Glomerular visceral epithelial cell (primary cell): ENCODE data around the gene MROH2B.
A peak's percentile ranks its signal among the peaks of the same experiment; 100 is the strongest.

Experiments
- DNase-seq: peaks from one replicate; pipeline ENCODE4 v3.0.0-alpha.2; 2016; ENCODE audit errors: extremely low spot score

Gene MROH2B

DNA sequence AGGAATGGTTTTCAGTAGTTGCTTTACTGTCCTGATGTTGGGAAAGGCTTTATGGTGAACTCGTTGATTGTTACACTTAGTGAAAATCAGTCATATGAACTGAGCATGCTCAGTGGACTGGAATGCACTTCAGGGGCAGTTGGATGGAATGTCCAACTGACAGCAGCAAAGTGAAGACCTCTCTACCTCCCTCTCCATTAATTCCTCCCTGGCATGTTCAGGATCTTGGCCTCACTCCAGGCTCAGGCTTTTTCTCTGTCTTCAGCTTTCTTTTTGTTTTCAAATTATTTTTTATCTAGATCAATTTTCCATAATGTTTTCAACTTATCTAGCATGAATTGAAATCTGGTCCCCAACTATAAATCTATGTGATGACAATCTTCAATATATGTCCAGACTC, at the start of gene MROH2B:
Gene MROH2B, minus strand, starts transcription at position 101 of the 400 bp plus-strand sequence. CDS start 490 bp downstream, outside the sequence.
- no peak for DNase-seq

DNA sequence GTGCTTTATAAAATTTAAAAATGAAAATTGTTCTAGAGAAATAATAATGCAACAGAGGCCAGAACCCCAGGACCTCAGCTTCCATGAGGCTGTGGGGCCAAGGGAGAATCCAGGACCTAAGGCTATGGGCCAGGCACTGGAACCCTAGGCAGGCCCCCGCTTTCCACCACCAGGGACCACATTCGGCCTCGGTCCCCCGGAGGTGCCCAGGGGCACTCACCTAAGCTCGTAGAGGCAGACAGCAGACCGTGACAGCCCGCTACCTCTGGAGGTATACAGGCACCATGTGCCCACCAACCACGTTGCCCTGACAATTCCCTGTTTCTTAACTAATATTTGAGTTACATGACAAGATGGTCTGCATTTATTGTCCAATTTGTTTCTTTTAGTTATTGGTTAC, 49.5 kb upstream of the MROH2B start:
- DNase-seq, result no peak

DNA sequence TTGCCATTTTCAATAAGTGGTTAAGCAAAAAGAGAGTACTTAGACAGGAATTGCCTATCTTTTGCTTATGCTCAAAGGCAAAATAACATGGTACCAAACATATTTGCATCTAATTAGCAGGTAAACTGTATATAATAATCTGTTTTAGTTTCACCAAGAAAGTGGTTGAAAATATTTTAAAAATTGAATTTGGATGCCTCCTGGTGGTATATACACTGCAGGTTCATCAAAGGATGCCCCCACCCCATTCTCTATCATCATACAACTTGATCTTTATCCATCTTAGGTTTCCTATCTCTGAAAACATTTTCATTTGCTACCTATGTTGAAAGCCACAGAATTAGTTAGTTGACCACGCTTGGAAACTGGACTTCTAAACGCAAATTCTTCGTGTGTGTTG, 47.0 kb upstream of the MROH2B start:
- no peak for DNase-seq

DNA sequence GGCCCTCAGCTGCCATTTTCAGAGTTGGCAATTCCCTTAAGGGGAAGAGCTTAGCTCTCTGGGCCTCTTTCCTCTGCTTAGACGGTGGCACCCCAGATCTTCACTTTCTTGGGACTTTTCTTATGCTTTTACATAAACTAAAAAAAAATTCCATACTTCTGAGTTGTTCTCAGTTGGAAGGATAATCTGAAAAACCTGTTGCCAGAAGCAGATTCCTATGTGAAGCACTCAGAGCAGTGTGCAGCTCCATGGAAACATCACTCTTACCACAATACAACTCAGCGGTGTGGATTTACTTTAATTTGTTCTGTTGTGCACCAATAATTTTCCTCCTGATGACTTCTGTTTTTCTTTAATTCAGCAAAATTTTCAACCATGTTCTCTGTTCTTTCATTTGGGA, 44.1 kb upstream of the MROH2B start:
- DNase-seq, result no peak

DNA sequence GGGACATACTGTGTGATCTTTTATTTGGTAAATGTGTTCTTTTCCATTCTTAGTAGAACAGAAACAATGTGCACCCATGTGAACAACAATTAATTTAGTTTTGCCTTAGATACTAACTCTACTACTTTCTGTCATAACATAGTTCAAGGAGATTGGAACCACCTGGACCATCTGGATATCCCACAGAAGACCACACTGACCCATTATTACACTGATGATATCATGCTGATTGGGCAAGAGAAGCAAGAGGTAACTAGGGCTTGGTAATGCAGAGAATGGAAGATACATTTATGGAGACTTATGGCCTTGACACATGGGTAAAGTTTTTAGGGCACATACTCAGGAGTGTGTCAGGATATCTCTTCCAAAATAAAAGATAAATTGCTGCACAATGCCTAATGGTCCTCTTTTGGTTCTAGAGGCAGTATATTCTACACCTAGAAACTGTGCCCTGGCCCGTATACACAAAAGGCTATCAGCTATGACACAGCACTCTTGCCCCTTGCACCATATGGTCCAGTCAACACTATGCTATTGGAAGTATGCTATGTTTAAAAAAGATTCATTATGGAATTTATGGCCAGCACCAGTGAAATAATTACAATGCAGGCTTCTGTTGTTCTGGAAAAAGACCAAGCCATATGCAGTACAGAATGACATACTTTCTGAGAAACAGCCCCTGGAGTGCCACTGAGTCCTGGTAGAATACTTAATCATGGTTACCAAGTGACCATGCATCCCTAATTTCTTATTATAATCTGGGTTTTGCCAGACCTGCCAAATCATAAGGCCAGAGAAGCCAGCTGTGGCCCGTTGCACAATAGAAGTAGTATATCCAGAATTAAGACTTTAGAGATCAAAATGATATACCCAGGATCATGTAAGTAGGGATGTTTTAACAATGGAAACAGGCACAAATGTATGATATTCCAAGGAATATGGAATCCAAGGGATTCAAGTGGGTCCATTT, 41.6 kb upstream of the MROH2B start:
- DNase-seq, result no peak

DNA sequence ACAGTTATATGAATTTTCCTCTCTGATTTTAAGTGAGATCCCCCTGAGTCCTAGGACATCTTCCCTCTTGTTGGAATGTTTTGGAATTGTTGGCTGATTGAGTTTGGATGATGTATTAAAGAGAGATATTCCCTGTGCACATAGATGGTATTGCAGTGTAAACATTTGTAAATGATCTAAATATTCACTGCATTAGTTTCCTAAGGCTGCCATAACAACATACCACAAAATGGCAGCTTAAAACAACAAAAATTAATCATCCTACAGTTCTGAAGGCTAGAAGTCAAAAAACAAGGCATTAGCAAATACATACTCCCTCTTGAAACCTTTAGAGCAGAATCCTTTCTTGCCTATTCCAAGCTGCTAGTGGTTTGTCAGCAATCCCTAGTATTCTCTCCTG, 38.0 kb upstream of the MROH2B start:
- no peak for DNase-seq

DNA sequence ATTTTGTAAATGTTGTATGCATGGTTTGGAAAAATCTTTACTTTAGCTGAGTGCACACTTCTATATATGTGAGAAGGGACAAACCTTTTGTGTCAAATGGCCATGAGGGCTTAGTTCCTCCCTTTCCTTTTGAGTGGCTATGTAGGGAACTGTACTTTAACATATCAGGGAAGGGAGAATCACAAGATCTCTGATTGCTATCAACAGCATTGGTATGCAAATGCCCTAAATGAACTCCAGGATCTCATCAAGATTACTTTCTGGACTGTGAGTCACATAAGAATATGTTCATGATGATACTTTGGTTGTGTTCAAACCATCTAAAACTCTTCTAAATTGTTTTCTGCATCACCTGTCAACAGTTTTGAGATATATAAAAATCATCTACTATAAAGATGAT, 31.2 kb upstream of the MROH2B start:
- DNase-seq, result no peak

DNA sequence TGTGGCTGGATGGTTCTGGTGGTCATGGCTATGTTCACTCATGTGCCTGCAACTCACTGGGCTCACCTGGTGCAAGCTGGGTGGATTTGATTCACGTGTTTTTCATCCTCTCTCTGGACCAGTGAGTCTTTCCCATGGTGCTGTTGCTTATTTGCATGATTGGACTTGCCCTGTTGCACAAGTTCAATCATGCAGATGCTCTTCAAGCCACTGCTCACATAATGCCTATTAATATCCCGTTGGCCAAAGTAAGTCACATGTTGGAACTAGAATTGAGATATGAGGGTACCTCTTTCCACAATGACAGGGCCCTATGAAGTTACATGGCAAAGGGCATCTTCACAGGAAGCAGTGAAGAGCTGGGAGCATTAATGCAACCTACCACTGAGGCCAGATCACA, 26.5 kb upstream of the MROH2B start:
- DNase-seq, result peak; percentile 2

DNA sequence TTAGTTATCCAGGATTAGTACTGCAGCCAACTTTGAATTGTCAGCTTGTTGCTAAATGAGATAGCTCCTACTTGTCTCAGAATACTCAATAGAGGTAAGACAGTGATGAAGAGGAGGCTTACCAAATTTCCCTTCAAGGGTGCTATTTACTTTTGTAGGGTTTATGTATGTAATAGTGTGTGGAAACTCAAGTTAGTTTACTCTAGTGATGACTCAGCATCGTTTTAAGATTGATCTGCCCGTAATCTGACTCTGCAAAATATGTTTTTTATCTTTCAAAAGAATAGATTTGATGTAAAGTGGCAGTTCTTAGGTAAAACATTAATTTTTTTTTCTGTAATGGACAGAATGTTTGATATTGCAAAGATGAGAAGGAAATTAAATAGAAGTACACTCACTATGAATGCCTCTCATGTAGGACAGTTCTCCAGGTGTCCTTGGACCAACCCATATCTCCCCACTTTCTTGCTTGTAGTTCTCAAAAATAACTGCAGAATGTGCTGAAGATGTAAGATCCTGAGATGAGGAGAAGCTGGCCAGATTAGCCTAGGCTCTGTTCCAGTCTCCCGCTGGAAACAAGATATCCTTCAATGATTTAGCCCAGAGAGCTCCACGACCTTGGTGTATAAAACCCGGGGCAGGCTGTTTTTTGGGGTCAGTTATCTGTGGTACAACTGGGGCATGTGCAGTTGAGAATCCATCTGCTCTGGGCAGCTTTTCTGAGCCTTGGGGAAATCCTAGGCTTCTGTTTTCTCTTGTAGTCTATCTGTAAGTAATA, 24.4 kb upstream of the MROH2B start:
- no peak for DNase-seq

DNA sequence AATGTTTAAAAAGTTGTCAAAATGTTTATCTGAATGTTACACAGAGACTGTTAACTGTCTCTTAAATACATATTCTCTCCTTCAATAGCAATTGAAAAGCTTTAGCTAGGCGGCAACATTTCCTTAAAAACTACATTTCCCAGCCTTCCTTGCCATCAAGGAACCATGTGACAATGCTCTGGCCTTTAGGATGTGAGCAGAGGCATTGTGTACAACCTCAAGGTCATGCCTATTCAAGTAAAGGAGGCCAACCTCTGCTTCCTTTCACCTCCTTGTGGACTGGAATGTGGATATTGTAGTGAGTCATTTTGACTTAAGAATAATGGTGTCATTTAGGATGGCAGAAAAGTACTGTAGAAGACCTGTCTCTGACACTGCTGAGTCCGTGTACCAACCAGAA, 23.7 kb upstream of the MROH2B start:
- DNase-seq, result no peak

DNA sequence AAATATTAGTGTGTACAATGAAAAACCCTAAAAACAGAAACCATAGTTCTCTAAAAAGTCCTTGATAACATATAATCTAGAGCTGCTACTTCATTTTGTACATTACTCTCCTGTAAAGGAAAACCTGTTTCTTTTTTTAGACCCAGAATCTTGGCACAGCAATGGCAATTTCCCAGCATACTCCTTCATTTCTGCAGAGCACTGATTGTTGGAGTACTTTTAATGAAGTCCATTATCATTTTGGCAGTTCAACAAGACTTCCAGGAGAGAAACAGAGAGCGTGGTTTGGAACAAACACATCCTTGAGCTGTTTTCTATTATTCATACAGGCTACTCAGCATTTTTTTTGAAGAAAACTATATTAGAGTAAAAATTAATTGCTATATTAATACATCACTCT, 22.7 kb upstream of the MROH2B start:
- DNase-seq, result no peak

DNA sequence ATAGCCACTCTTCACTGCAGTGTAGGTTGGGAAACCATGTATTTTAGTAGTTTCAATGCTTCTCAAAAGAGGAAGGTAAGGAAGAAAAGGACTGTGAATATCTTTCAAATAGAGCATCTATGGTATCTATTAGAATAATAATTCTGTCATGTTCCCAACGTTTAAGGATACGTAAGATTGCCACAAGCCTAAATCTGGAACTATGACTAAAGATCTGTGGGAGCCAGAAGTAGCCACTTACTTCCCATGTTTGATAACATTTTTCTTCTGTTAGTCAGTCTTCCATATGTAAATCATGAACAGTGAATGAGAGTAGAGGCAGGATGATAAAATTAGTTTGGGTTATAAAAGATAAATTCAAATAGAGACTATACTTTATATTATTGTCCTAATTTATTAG, 16.3 kb upstream of the MROH2B start:
- no peak for DNase-seq

DNA sequence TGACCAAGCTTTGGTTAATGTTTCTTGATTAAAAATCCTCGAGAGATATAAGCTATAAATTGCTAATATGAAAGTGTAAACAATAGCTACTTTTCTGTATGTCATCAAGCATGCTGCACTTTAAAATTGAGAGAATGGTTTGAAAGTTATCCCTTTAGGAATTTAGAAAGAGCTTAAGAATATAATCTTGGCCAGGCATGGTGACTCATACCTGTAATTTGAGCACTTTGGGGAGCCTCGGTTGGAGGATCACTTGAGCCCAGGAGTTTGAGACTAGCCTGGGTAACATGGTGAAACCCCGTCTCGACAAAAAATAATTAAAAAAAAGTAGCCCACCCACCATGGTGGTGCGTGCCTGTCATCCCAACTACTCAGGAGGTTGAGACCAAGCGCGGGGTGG, 12.2 kb upstream of the MROH2B start:
- DNase-seq, result no peak

DNA sequence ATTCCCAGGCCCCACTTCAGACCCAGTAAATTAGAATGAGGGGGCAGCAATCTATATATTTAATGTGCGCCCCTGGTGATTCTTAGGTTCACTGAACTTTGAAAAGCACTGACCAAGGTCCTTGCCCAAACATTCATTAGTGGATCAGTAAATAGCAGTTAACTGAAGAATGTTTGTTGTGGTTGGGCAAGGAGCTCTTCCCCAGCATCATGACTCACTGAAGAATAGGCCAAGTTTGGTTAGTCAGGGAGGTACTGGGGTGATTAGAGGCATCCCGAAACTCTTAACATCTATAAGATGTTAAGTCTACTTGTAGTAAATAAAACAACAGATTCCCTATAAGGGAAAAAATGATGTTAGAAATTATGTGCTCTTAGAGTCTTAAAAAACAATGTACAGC, 833 bp upstream of the MROH2B start:
- no peak for DNase-seq

DNA sequence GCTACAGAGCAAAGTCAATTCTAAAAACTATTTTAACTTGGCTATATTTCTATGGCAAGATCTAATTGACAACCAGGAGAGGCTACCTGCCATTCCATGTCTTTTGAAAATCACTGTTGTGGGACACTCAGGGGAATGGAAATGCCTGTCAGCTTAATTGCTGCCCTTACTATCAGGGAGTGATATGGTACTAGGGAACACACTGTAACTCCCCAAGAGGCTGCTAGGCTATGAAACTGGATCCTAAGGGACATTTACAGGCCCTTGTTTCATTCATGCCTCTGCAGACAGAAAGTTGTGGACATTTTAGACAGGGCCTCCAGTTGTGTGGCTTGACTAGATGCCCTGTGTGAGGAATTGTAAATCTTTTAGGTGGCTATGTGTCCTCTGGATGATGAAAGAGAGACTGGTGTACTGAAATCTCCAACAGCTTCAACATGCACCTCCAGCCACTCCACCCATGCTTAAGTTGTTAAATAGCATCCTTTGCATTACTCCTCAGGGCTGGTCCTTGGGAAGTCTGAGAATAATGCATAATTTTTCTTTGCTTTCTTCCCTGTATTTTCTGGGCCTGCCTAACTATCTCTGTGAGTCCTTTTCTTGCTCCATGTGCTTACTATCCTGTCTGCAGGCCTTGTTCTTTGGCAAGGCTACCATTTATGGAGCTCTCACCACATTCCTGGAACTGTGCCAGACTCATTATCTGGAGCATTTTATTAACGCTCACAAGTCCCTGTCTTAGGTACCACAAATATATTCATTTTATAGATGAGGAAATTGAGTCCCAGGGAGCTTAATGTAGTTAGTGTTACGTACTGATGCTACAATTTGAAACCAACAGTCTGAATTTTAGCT, 3.2 kb downstream of the MROH2B start:
- DNase-seq, result no peak

DNA sequence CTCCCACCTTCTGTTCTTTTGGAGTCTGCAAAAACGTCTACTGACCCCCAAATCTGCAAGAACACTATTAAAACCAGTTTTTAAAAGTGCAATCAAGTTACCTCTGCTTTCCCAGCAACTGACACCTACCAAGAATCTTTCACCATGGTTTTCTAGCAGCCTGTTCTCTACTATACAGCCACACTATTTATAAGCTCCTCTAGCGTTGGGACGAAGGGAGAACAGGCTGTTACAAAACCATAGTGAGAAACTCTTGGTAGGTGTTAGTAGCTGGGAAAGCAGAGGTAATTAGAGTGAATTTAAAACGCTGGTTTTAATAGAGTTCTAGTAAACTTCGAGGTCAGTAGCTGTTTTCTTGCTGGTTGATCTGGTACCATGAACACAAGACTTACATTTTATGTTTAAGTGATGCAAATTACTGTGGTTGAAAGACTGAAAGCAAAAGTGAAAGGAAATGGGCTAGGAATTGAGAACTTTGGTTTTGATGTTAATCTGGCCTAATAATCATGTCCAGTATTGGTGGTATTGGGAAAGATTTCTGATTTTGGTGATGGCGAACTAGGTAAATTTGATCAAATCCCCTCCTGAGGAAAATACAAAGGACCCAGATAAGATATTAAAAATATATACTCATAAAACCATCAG, 5.3 kb downstream of the MROH2B start:
- no peak for DNase-seq

DNA sequence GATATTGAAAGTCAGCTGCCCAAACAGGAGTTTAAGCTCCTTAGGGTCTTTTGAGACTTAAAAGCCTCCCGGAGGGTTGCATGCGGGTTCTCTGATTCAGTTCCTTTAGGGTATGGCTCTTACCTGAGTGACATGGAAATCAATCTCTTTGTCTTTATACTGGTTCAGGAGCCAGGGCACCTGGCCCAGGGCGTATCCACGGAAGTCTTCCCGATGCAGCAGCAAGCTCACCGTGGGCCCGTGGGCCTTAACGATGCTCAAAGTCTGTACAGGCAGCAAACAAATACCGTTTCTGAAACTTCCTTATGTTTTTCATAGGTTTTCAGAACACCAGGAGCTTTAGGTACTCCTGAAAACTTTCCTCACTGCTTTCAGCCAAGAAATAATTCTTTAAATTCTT, 13.2 kb downstream of the MROH2B start:
- no peak for DNase-seq

DNA sequence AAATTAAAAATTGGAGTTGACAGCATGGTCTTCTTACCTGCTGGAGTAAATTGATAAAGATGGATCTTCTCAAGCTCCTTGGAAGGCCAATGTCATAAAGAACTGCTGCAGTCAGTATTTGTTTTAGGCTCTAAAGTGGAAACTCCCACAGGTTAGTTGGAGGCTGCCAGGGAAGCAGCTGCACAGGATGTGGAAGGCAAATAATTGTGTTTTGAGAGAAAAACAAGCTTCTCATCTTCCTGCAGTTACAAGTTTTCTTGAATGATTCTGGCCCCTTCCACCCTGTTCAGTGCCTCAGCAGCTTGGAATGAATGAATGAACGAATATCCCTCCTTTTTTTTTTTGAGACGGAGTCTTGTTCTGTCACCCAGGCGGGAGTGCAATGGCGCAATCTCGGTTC, 13.9 kb downstream of the MROH2B start:
- no peak for DNase-seq

DNA sequence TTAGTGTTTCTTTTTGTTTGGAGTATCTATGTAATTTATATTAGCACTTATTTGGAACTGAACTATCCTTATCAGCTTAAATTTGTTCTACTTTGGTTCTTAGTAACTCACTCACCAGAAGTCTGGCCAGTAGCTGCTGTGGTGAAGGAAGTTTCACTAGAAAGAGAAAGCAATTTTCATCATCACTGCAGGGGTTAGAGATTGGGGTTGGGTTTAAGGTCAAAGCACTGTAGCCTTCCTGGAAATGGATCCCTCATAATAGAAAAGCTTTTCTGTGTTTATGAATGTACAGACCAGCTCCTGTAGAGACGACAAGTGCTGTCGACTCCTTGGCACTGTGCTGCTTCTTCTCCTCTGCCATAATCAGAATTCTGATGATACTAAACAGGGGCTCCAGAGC, 22.2 kb downstream of the MROH2B start:
- DNase-seq, result no peak

DNA sequence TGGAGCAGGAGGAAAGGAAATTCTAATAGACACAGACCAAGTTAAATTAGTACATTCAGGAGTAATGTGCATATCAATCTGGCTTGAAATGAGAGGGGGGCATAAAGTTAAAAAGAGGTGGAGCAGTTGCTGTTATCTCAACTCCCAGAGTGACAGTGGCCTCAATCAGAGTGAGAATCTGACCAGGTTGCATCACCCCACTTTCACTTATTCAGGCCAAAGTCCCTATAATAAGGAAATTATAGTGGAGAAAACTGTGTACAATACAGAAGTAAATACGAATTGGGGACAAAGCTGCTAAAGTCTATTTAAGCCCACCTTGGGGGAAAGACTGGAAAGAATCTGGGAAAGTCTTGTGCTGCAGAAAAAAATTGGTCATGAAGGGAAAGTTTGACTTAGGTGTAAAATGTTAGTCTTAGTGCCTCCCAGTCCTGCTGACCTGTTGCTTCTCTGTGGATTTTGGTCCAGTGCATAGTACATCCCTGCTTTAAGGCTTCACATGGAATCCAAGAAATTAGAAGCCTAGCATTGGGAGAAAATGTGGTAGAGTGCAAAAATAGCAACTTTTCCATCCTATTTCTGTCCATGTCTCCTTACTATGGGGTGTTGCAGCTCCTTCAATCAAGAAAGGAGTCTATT, 27.9 kb downstream of the MROH2B start:
- no peak for DNase-seq

DNA sequence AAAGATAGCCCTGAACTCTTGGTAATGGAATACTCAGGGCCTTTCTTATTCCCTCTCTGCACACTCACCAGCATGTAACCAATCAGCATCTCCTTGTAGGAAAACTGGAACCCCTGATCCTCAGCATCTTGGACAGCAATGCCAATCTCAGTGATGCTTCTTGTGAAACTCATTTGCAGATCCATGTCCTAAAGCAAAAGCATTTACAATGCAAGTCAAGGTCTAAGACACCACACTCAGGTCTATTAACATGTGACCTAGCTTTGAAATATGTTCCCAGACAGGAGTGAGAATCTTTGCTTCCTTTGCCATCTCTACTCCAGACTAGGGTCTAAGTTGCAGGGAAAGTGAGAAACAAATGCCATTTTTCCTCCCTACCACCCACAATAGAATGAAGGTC, 38.2 kb downstream of the MROH2B start:
- no peak for DNase-seq
